ENCODE measurements around the gene MT1HL1.
"Not testable (repeated sequence)": the region's sequence is repeated elsewhere in the genome, so short reads cannot be mapped to it uniquely, and the experiment has no call there.

Gene MT1HL1

DNA sequence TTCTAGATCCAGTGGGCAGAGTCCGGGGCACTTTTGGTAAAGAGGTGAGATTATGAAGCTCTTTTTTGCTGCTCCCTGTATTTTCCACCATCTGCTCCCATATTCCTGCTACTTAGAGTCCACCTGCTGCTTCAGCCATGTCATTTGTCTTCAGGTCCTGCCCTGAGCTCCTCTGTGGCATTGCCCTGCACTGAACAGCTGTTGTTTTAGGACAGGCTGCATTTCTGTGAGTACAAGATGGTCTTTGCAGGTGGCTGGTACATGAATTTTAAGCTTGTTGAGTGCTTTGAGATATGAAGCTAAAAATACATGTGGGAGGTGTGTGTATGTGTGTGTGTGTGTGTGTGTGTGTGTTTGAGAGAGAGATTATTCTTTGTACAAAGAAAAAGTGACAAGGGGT is 21.9 kb downstream of the MT1HL1 start:
- H3K9ac ChIP-seq (ENCODE audit: low read depth in 1 of 2, low read length in 2 of 2), result no peak overlapping the region
- H3K27ac ChIP-seq (ENCODE audit: low read depth, low read length), result no peak overlapping the region
- H3K4me1 ChIP-seq (ENCODE audit: control insufficient read depth in 1 of 2, insufficient read depth in 2 of 2, low read length in 2 of 2), result no peaks in the 10 kb centered on the region
- H3K36me3 ChIP-seq (ENCODE audit: control insufficient read depth in 1 of 2, insufficient read depth in 2 of 2, low read length in 2 of 2), result no peaks in the 10 kb centered on the region
- H3K4me3 ChIP-seq (ENCODE audit: low read depth in 1 of 2, low read length in 2 of 2), result no peak overlapping the region
- H3K27me3 ChIP-seq (ENCODE audit: control insufficient read depth in 1 of 2, insufficient read depth in 2 of 2, low read length in 2 of 2), result no peaks in the 10 kb centered on the region
- H3K9me3 ChIP-seq (ENCODE audit: control insufficient read depth in 1 of 2, low read length in 2 of 2), result peaks cover 0 to 2% of the 10 kb centered on the region in 2 donors

- not testable (repeated sequence) for H3K4me3 ChIP-seq (ENCODE audit: low read depth in 1 of 2, low read length in 2 of 2); H3K36me3 ChIP-seq (ENCODE audit: control insufficient read depth in 1 of 2, insufficient read depth in 2 of 2, low read length in 2 of 2); H3K27me3 ChIP-seq (ENCODE audit: control insufficient read depth in 1 of 2, insufficient read depth in 2 of 2, low read length in 2 of 2); H3K4me1 ChIP-seq (ENCODE audit: control insufficient read depth in 1 of 2, insufficient read depth in 2 of 2, low read length in 2 of 2); H3K9ac ChIP-seq (ENCODE audit: low read depth in 1 of 2, low read length in 2 of 2); H3K27ac ChIP-seq (ENCODE audit: low read depth, low read length); H3K9me3 ChIP-seq (ENCODE audit: control insufficient read depth in 1 of 2, low read length in 2 of 2)
Observed at GRCh38 chr1:236981431-236981830, 22.8 kb downstream of the MT1HL1 start.

- H3K27ac ChIP-seq (ENCODE audit: low read depth, low read length), result no peak overlapping the region
- no peaks in the 10 kb centered on the region for H3K36me3 ChIP-seq (ENCODE audit: control insufficient read depth in 1 of 2, insufficient read depth in 2 of 2, low read length in 2 of 2)
- no peaks in the 10 kb centered on the region for H3K4me1 ChIP-seq (ENCODE audit: control insufficient read depth in 1 of 2, insufficient read depth in 2 of 2, low read length in 2 of 2)
- no peak overlapping the region for H3K9ac ChIP-seq (ENCODE audit: low read depth in 1 of 2, low read length in 2 of 2)
- no peaks in the 10 kb centered on the region for H3K27me3 ChIP-seq (ENCODE audit: control insufficient read depth in 1 of 2, insufficient read depth in 2 of 2, low read length in 2 of 2)
- no peaks in the 10 kb centered on the region for H3K9me3 ChIP-seq (ENCODE audit: control insufficient read depth in 1 of 2, low read length in 2 of 2)
- H3K4me3 ChIP-seq (ENCODE audit: low read depth in 1 of 2, low read length in 2 of 2), result no peak overlapping the region
Observed at GRCh38 chr1:236980673-236981072, 23.6 kb downstream of the MT1HL1 start.

GRCh38 chr1:236979149-236979900 is 24.9 kb downstream of the MT1HL1 start:
- H3K9ac ChIP-seq (ENCODE audit: low read depth in 1 of 2, low read length in 2 of 2), result no peak overlapping the region
- no peak overlapping the region for H3K4me3 ChIP-seq (ENCODE audit: low read depth in 1 of 2, low read length in 2 of 2)
- H3K27me3 ChIP-seq (ENCODE audit: control insufficient read depth in 1 of 2, insufficient read depth in 2 of 2, low read length in 2 of 2), result no peaks in the 10 kb centered on the region
- H3K36me3 ChIP-seq (ENCODE audit: control insufficient read depth in 1 of 2, insufficient read depth in 2 of 2, low read length in 2 of 2), result no peaks in the 10 kb centered on the region
- no peaks in the 10 kb centered on the region for H3K4me1 ChIP-seq (ENCODE audit: control insufficient read depth in 1 of 2, insufficient read depth in 2 of 2, low read length in 2 of 2)
- H3K27ac ChIP-seq (ENCODE audit: low read depth, low read length), result no peak overlapping the region
- H3K9me3 ChIP-seq (ENCODE audit: control insufficient read depth in 1 of 2, low read length in 2 of 2), result no peaks in the 10 kb centered on the region

DNA sequence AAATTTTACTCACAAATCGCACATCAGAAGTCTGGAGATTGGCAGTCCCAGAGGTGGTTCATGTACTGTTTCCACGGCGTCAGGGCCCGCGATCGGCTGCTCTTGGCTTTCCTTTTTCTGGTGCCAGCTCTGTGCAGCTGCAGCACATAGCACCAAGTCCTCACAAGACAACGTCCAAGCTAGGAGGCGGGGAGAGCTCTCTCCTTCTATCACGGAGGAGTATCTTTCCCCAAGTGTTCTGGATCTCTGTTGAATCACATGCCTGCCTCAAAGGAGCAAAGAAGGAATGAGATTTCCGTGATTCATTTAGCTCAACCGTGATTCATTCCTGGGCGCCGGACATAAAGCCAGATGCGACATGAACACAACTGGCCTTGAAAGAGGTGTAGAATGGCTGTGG is 25.5 kb downstream of the MT1HL1 start:
- H3K27me3 ChIP-seq (ENCODE audit: control insufficient read depth in 1 of 2, insufficient read depth in 2 of 2, low read length in 2 of 2), result no peaks in the 10 kb centered on the region
- no peak overlapping the region for H3K9ac ChIP-seq (ENCODE audit: low read depth in 1 of 2, low read length in 2 of 2)
- H3K27ac ChIP-seq (ENCODE audit: low read depth, low read length), result no peak overlapping the region
- no peak overlapping the region for H3K4me3 ChIP-seq (ENCODE audit: low read depth in 1 of 2, low read length in 2 of 2)
- H3K4me1 ChIP-seq (ENCODE audit: control insufficient read depth in 1 of 2, insufficient read depth in 2 of 2, low read length in 2 of 2), result no peaks in the 10 kb centered on the region
- no peaks in the 10 kb centered on the region for H3K36me3 ChIP-seq (ENCODE audit: control insufficient read depth in 1 of 2, insufficient read depth in 2 of 2, low read length in 2 of 2)
- no peaks in the 10 kb centered on the region for H3K9me3 ChIP-seq (ENCODE audit: control insufficient read depth in 1 of 2, low read length in 2 of 2)

DNA sequence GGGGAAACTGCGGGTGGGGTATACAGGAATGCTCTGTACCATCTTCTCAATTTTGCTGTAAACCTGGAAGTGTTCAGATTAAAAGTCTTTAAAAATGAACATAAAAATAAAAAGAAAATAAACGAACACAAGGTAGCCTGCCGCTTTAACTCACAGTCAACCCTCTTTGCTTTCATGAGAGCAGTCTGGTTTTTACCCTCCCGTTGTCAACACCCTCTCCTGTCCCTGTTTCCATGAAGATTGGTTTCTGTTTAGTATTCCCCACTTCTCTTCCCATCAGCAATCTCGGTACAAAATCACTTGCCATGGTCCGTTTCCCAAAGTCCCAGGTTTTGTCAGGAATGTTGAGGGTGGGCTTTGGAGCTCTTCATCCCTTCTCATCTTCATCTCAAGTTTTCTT is 28.8 kb downstream of the MT1HL1 start:
- Histone ChIP-seq H3K36me3 (ENCODE audit: control insufficient read depth in 1 of 2, insufficient read depth in 2 of 2, low read length in 2 of 2) (no peaks in the 10 kb centered on the region), H3K4me3 (ENCODE audit: low read depth in 1 of 2, low read length in 2 of 2) (no peak overlapping the region), H3K9me3 (ENCODE audit: control insufficient read depth in 1 of 2, low read length in 2 of 2) (no peaks in the 10 kb centered on the region), H3K27ac (ENCODE audit: low read depth, low read length) (no peak overlapping the region), H3K4me1 (ENCODE audit: control insufficient read depth in 1 of 2, insufficient read depth in 2 of 2, low read length in 2 of 2) (no peaks in the 10 kb centered on the region), H3K9ac (ENCODE audit: low read depth in 1 of 2, low read length in 2 of 2) (no peak overlapping the region), H3K27me3 (ENCODE audit: control insufficient read depth in 1 of 2, insufficient read depth in 2 of 2, low read length in 2 of 2) (no peaks in the 10 kb centered on the region)

DNA sequence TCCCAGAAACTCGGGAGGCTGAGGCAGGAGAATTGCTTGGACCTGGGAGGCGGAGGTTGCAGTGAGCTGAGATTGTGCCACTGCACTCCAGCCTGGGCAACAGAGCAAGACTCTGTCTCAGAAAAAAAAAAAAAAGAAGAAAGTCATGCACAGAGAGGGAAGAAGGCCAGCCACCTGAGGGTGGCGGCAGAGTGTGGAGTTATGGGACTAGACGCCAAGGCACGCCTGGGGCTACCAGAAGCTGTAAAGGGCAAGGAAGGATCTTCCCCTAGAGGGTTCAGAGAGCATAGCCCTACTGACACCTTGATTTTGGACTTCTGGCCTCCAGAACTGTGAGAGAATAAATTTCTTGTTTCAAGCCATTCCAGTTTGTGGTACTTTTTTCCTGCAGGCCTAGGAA is 30.2 kb downstream of the MT1HL1 start:
- H3K27ac ChIP-seq (ENCODE audit: low read depth, low read length); H3K4me1 ChIP-seq (ENCODE audit: control insufficient read depth in 1 of 2, insufficient read depth in 2 of 2, low read length in 2 of 2): not testable (repeated sequence)

DNA sequence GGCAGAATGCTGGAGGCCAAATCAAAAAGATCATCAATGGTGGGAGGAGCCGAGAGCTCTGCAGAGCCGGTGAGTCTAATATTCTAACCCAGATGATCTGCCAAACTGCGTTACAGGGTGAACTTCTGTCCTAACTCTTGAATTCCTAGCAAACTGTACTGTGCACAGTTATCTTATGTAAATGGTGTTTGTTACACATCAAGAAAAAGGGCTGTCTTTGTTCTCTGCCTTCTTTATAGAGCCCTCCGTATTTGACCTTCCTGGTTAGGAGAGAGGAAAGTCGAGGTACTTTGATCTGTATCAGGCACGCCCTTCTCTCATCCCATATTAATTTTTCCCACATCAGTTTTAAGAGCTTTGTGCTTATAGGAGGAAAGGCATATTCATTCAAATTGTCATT is 37.6 kb downstream of the MT1HL1 start:
- no peak overlapping the region for H3K27ac ChIP-seq (ENCODE audit: low read depth, low read length)
- no peak overlapping the region for H3K9ac ChIP-seq (ENCODE audit: low read depth in 1 of 2, low read length in 2 of 2)
- no peaks in the 10 kb centered on the region for H3K9me3 ChIP-seq (ENCODE audit: control insufficient read depth in 1 of 2, low read length in 2 of 2)
- no peaks in the 10 kb centered on the region for H3K4me1 ChIP-seq (ENCODE audit: control insufficient read depth in 1 of 2, insufficient read depth in 2 of 2, low read length in 2 of 2)
- H3K4me3 ChIP-seq (ENCODE audit: low read depth in 1 of 2, low read length in 2 of 2), result no peak overlapping the region
- no peaks in the 10 kb centered on the region for H3K27me3 ChIP-seq (ENCODE audit: control insufficient read depth in 1 of 2, insufficient read depth in 2 of 2, low read length in 2 of 2)
- no peaks in the 10 kb centered on the region for H3K36me3 ChIP-seq (ENCODE audit: control insufficient read depth in 1 of 2, insufficient read depth in 2 of 2, low read length in 2 of 2)

More for the DNA sequence above, 30.2 kb downstream of the MT1HL1 start:
- not testable (repeated sequence) for H3K4me3 ChIP-seq (ENCODE audit: low read depth in 1 of 2, low read length in 2 of 2); H3K9ac ChIP-seq (ENCODE audit: low read depth in 1 of 2, low read length in 2 of 2); H3K9me3 ChIP-seq (ENCODE audit: control insufficient read depth in 1 of 2, low read length in 2 of 2); H3K27me3 ChIP-seq (ENCODE audit: control insufficient read depth in 1 of 2, insufficient read depth in 2 of 2, low read length in 2 of 2); H3K36me3 ChIP-seq (ENCODE audit: control insufficient read depth in 1 of 2, insufficient read depth in 2 of 2, low read length in 2 of 2)

GRCh38 chr1:236963920-236964319 is 40.3 kb downstream of the MT1HL1 start:
- no peak overlapping the region for H3K9ac ChIP-seq (ENCODE audit: low read depth in 1 of 2, low read length in 2 of 2)
- H3K9me3 ChIP-seq (ENCODE audit: control insufficient read depth in 1 of 2, low read length in 2 of 2), result no peaks in the 10 kb centered on the region
- H3K27me3 ChIP-seq (ENCODE audit: control insufficient read depth in 1 of 2, insufficient read depth in 2 of 2, low read length in 2 of 2), result no peaks in the 10 kb centered on the region
- H3K4me3 ChIP-seq (ENCODE audit: low read depth in 1 of 2, low read length in 2 of 2), result no peak overlapping the region
- no peak overlapping the region for H3K27ac ChIP-seq (ENCODE audit: low read depth, low read length)
- H3K4me1 ChIP-seq (ENCODE audit: control insufficient read depth in 1 of 2, insufficient read depth in 2 of 2, low read length in 2 of 2), result no peaks in the 10 kb centered on the region
- no peaks in the 10 kb centered on the region for H3K36me3 ChIP-seq (ENCODE audit: control insufficient read depth in 1 of 2, insufficient read depth in 2 of 2, low read length in 2 of 2)

DNA sequence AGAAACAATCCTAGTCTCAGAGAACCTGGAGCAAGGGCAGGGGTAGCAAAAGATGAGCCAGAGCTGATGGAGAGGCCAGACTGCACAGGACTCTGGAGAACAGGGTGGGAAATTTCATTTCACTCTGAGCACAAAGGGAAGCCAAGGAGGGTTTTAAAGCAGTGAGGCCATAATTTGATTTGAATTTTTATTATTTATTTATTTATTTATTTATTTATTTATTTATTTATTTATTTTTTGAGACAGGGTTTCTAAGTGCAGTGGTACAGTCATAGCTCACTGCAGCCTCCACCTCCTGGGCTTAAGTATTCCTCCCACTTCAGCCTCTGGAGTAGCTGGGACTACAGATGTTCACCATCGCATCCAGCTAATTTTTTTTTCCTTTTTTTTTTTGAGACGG is 45.1 kb downstream of the MT1HL1 start:
- no peak overlapping the region for H3K9ac ChIP-seq (ENCODE audit: low read depth in 1 of 2, low read length in 2 of 2)
- H3K27ac ChIP-seq (ENCODE audit: low read depth, low read length), result no peak overlapping the region
- H3K9me3 ChIP-seq (ENCODE audit: control insufficient read depth in 1 of 2, low read length in 2 of 2), result no peaks in the 10 kb centered on the region
- no peak overlapping the region for H3K4me3 ChIP-seq (ENCODE audit: low read depth in 1 of 2, low read length in 2 of 2)
- no peaks in the 10 kb centered on the region for H3K4me1 ChIP-seq (ENCODE audit: control insufficient read depth in 1 of 2, insufficient read depth in 2 of 2, low read length in 2 of 2)
- no peaks in the 10 kb centered on the region for H3K27me3 ChIP-seq (ENCODE audit: control insufficient read depth in 1 of 2, insufficient read depth in 2 of 2, low read length in 2 of 2)
- H3K36me3 ChIP-seq (ENCODE audit: control insufficient read depth in 1 of 2, insufficient read depth in 2 of 2, low read length in 2 of 2), result no peaks in the 10 kb centered on the region

DNA sequence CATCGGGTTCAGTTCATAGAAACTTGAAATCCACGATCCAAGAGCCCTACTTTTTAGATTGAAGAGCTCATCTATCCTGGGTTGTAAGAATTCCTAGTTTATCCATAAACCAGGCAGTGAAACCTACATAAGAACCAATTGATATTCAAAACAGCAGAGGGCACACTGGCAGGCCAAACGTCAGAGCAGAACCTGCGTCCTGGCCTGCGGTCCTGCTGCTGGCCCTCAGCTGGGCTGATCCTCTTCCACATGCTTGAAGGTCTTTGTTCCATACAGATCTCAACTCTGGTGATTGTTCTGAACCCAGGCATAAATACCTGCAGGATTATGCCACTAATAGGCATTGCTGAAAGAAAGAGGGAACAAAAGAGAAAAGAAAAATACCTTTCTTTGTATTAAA is 47.0 kb downstream of the MT1HL1 start:
- Histone ChIP-seq H3K27ac (ENCODE audit: low read depth, low read length) (no peak overlapping the region), H3K4me3 (ENCODE audit: low read depth in 1 of 2, low read length in 2 of 2) (no peak overlapping the region), H3K4me1 (ENCODE audit: control insufficient read depth in 1 of 2, insufficient read depth in 2 of 2, low read length in 2 of 2) (no peaks in the 10 kb centered on the region), H3K9ac (ENCODE audit: low read depth in 1 of 2, low read length in 2 of 2) (no peak overlapping the region), H3K27me3 (ENCODE audit: control insufficient read depth in 1 of 2, insufficient read depth in 2 of 2, low read length in 2 of 2) (no peaks in the 10 kb centered on the region), H3K36me3 (ENCODE audit: control insufficient read depth in 1 of 2, insufficient read depth in 2 of 2, low read length in 2 of 2) (no peaks in the 10 kb centered on the region), H3K9me3 (ENCODE audit: control insufficient read depth in 1 of 2, low read length in 2 of 2) (no peaks in the 10 kb centered on the region)

All from duodenal mucosa (tissue), 2 donors.